ENCODE measurements around the gene DHCR24. TPM values are rescaled to one million over a fixed set of nuclear protein-coding genes. Genes with fewer than 3 reads are reported as not detected.

The DHCR24 gene
- polyA plus RNA-seq, 1 experiment: 60.5 TPM

- no peak for TF ChIP-seq CTCF (IDR thresholded peaks at IDR 0.05; ENCODE audit: low read depth, low read length)
- no peak for DNase-seq (ENCODE audit: low read depth, low spot score)
- no peak overlapping the region for H3K4me3 ChIP-seq (ENCODE audit: low read depth, low read length)
- ChIA-PET POLR2A (no interaction called here), CTCF (interaction anchor here (1.0 kb wide), 1 partner anchor 111 kb away, joined by 3 read pairs; no protein-coding TSS in a partner anchor)
- peaks cover 19% of the 10 kb centered on the region for H3K27me3 ChIP-seq (ENCODE audit: control insufficient read depth, insufficient read depth, low read length)
- peaks cover 3% of the 10 kb centered on the region; the same call in 1 of the 2 replicates for H3K9me3 ChIP-seq (ENCODE audit: control insufficient read depth, insufficient read depth, low read length)
- H3K27ac ChIP-seq (ENCODE audit: low read depth, low read length): no peak overlapping the region
Observed at GRCh38 chr1:54834007-54834541, 52.9 kb downstream of the DHCR24 start.

GRCh38 chr1:54833121-54833520, 53.9 kb downstream of the DHCR24 start:
- ChIA-PET CTCF (no interaction called here), POLR2A (no interaction called here)
- Histone ChIP-seq H3K27me3 (ENCODE audit: control insufficient read depth, insufficient read depth, low read length) (peaks cover 21% of the 10 kb centered on the region), H3K4me3 (ENCODE audit: low read depth, low read length) (no peak overlapping the region), H3K9me3 (ENCODE audit: control insufficient read depth, insufficient read depth, low read length) (peaks cover 7% of the 10 kb centered on the region), H3K27ac (ENCODE audit: low read depth, low read length) (no peak overlapping the region)
- DNase-seq (ENCODE audit: low read depth, low spot score): no peak
- no peak for TF ChIP-seq CTCF (IDR thresholded peaks at IDR 0.05; ENCODE audit: low read depth, low read length)

- ChIA-PET CTCF (no interaction called here), POLR2A (no interaction called here)
- TF ChIP-seq CTCF (IDR thresholded peaks at IDR 0.05; ENCODE audit: low read depth, low read length): no peak
- peaks cover 11% of the 10 kb centered on the region for H3K27me3 ChIP-seq (ENCODE audit: control insufficient read depth, insufficient read depth, low read length)
- no peak overlapping the region for H3K4me3 ChIP-seq (ENCODE audit: low read depth, low read length)
- peaks cover 10% of the 10 kb centered on the region for H3K9me3 ChIP-seq (ENCODE audit: control insufficient read depth, insufficient read depth, low read length)
- no peak for DNase-seq (ENCODE audit: low read depth, low spot score)
- H3K27ac ChIP-seq (ENCODE audit: low read depth, low read length): no peak overlapping the region
Observed at GRCh38 chr1:54826226-54826816, 60.7 kb downstream of the DHCR24 start.

- Histone ChIP-seq H3K27ac (ENCODE audit: low read depth, low read length) (no peak overlapping the region), H3K4me3 (ENCODE audit: low read depth, low read length) (no peak overlapping the region), H3K27me3 (ENCODE audit: control insufficient read depth, insufficient read depth, low read length) (peaks cover 13% of the 10 kb centered on the region), H3K9me3 (ENCODE audit: control insufficient read depth, insufficient read depth, low read length) (peaks cover 9% of the 10 kb centered on the region)
- ChIA-PET CTCF (no interaction called here), POLR2A (no interaction called here)
- no peak for DNase-seq (ENCODE audit: low read depth, low spot score)
- TF ChIP-seq CTCF (IDR thresholded peaks at IDR 0.05; ENCODE audit: low read depth, low read length): no peak
Observed at GRCh38 chr1:54825696-54826095, 61.3 kb downstream of the DHCR24 start.

- Histone ChIP-seq H3K4me3 (ENCODE audit: low read depth, low read length) (no peak overlapping the region), H3K27ac (ENCODE audit: low read depth, low read length) (no peak overlapping the region), H3K9me3 (ENCODE audit: control insufficient read depth, insufficient read depth, low read length) (peaks cover 9% of the 10 kb centered on the region), H3K27me3 (ENCODE audit: control insufficient read depth, insufficient read depth, low read length) (peaks cover 13% of the 10 kb centered on the region)
- no peak for DNase-seq (ENCODE audit: low read depth, low spot score)
- POLR2A ChIA-PET: no interaction called here
- CTCF ChIA-PET: no interaction called here
- no peak for TF ChIP-seq CTCF (IDR thresholded peaks at IDR 0.05; ENCODE audit: low read depth, low read length)
Observed at GRCh38 chr1:54823670-54824069, 63.3 kb downstream of the DHCR24 start.

Measured in AG04450 (cell line).